A673 (cell line): ENCODE measurements around the gene SLC25A39.

Source experiments
- CTCF ChIP-seq: fragments of 300-800, 200-600 bp; sonication (generic); conservative IDR thresholded peaks from 2 replicates; pipeline ENCODE4 v1.5.1; 2017; ENCODE audit warnings: low read depth, mild to moderate bottlenecking, antibody characterized with exemption, low read length, moderate library complexity, mixed read lengths
- EZH2 ChIP-seq: fragments of 200-600 bp; sonication (generic); IDR thresholded peaks from 2 replicates; pipeline ENCODE4 v1.6.1; 2017; ENCODE audit warnings: borderline replicate concordance, low read depth, mild to moderate bottlenecking, mixed read lengths, antibody characterized with exemption, low read length; ENCODE audit not compliant: poor library complexity, severe bottlenecking

GRCh38 chr17:44281570-44281969, 43.1 kb downstream of the SLC25A39 start:
- TF ChIP-seq CTCF, result no peak
- TF ChIP-seq EZH2, result no peak
